BJ (cell line): ENCODE results near the gene VTI1A. TPM values are rescaled to one million over a fixed set of nuclear protein-coding genes. Genes with fewer than 3 reads are reported as not detected.

ENCODE experiments used
- polyA plus RNA-seq: library from polyadenylated mRNA; depleted of rRNA; stranded (reverse); fragments of >200 nt; gene quantifications from 2 replicates; pipeline ENCODE4 v1.2.3, GENCODE V29; 2011; rRNA removed
- small RNA-seq: library from RNA; depleted of rRNA; stranded (forward); fragments of <200 nt; gene quantifications from one replicate; pipeline ENCODE3, GENCODE V24; 2012; ENCODE audit warnings: low replicate concordance, low read depth; ENCODE audit not compliant: insufficient read length

VTI1A gene
- polyA plus RNA-seq, 1 experiment = 13.4 TPM

Small RNA genes within 50 kb of the gene (small RNA-seq; reads per million reads assigned to genes)
- gene AC022018.1 (not detected), gene MIR4295 (not detected)

Other genes with a start within 250 kb of the VTI1A start
- gene TECTB, start 163.8 kb upstream of the VTI1A start, polyA plus RNA-seq = 0.02 and 0.04 TPM in 2 replicates
- gene ACSL5, start 73.1 kb upstream of the VTI1A start, polyA plus RNA-seq = 1.0 and 1.5 TPM in 2 replicates
- 16.1 and 31.1 TPM in 2 replicates for gene ZDHHC6, start 301 bp upstream of the VTI1A start, polyA plus RNA-seq